Left ventricle myocardium inferior (tissue), 1 donor: ENCODE data around the gene WNT9B. TPM values are rescaled to one million over a fixed set of nuclear protein-coding genes. Genes with fewer than 3 reads are reported as not detected.
A peak's percentile ranks its signal among the peaks of the same experiment; 100 is the strongest.

Experiments used
- DNase-seq: peaks from one replicate; pipeline ENCODE4 v3.0.0-alpha.2; 2020
- H3K27ac ChIP-seq: fragments of 200-600 bp; replicated peaks from 2 replicates; pipeline ENCODE4 v1.8.0; 2021
- H3K27me3 ChIP-seq: fragments of 200-600 bp; 2 replicates; pipeline ENCODE4 v1.8.0; 2021; ENCODE audit warnings: low read depth
- H3K36me3 ChIP-seq: fragments of 200-600 bp; 2 replicates; pipeline ENCODE4 v1.8.0; 2021
- H3K4me1 ChIP-seq: fragments of 200-600 bp; 2 replicates; pipeline ENCODE4 v1.8.0; 2021
- H3K4me3 ChIP-seq: fragments of 200-600 bp; 2 replicates; pipeline ENCODE4 v1.8.0; 2021; ENCODE audit warnings: mild to moderate bottlenecking, moderate library complexity
- H3K9me3 ChIP-seq: fragments of 200-600 bp; replicated peaks from 2 replicates; pipeline ENCODE4 v1.8.0; 2021
- intact Hi-C: fragments of 100-400 bp; cut with micrococcal nuclease; formaldehyde crosslinking; loops from one replicate; pipeline ENCODE4 v1.11.0; 2022
- total RNA-seq: library from RNA; stranded (reverse); fragmentation: NEBNext Ultra II Directional; extraction: Animal tissue kit (Norgen Biotek cat#: 25700); gene quantifications from one replicate; pipeline ENCODE4 v1.2.1, GENCODE V29; 2021
- TF ChIP-seq, protein P1 (sequence below): fragments of 200-600 bp; IDR thresholded peaks from 2 replicates; pipeline ENCODE4 v1.8.0; 2021; ENCODE audit warnings: antibody characterized with exemption, mild to moderate bottlenecking, borderline replicate concordance
- donor health status: DM: no; HTN: yes; CAD: no; lungs with severe emphysema.

WNT9B gene
- total RNA-seq, 1 donor from 2014 or later: 0.85 TPM

DNA sequence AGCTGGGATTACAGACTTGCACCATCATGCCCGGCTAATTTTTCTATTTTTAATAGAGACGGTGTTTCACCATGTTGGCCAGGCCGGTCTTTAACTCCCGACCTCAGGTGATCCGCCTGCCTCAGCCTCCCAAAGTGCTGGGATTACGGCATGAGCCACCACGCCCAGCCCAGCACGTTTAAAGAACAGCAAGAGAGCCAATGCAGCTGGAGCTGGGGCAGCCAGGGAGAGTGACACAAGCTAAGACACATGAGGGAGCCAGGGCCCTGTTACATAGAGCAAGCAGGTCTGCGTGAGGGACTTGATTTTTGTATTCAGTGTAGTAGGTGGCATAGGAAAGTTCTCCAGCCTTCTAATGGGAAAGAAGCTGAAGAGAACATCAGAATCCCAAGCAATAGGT, 49.9 kb downstream of the WNT9B start:
- Histone ChIP-seq H3K4me1 (peaks cover 3% of the 10 kb centered on the region), H3K27ac (no peak overlapping the region), H3K36me3 (no peaks in the 10 kb centered on the region), H3K9me3 (no peaks in the 10 kb centered on the region), H3K27me3 (peaks cover 15% of the 10 kb centered on the region), H3K4me3 (no peak overlapping the region)
- DNase-seq: no peak
- TF ChIP-seq, protein P1, sequence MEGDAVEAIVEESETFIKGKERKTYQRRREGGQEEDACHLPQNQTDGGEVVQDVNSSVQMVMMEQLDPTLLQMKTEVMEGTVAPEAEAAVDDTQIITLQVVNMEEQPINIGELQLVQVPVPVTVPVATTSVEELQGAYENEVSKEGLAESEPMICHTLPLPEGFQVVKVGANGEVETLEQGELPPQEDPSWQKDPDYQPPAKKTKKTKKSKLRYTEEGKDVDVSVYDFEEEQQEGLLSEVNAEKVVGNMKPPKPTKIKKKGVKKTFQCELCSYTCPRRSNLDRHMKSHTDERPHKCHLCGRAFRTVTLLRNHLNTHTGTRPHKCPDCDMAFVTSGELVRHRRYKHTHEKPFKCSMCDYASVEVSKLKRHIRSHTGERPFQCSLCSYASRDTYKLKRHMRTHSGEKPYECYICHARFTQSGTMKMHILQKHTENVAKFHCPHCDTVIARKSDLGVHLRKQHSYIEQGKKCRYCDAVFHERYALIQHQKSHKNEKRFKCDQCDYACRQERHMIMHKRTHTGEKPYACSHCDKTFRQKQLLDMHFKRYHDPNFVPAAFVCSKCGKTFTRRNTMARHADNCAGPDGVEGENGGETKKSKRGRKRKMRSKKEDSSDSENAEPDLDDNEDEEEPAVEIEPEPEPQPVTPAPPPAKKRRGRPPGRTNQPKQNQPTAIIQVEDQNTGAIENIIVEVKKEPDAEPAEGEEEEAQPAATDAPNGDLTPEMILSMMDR: no peak
- intact Hi-C loops: no loop called here

DNA sequence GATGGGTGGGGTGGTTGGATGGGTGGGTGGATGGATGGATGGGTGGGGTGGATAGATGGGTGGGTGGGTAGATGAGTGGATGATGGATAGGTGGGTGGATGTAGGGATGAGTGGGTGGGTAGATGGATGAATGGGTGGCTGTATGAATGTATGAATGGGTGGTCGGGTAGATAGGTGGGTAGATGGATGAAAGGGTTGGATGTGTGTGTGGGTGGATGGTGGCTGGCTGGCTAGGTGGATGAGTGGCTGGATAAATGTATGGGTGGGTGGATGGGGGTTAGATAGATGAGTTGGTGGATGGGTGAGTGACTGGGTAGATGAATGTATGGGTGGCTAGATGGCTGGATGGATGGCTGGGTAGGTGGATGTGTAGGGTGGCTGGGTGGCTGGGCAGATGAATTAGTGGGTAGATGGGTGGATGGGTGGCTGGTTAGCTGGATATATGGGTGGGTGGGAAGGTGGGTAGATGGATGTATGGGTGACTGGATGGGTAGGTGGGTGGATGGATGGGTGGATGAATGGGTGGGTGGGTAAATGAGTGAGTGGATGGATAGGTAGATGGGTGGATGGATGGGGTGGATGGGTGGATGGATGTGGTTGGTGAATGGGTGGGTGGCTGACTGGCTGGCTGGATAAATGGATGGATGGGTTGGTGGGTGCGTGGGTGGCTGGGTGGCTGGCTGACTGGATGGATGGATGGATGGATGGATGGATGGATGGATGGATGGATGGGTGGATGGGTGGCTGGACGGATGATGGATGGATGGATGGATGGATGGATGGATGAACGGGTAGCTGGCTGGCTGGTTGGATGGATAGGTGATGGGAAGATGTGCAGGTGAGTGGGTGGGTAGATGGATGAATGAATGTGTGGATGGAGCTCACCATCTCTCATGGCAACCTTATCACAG, 52.6 kb downstream of the WNT9B start:
- Histone ChIP-seq H3K4me1 (peaks cover 14% of the 10 kb centered on the region), H3K4me3 (no peak overlapping the region), H3K36me3 (no peaks in the 10 kb centered on the region), H3K27me3 (no peaks in the 10 kb centered on the region), H3K9me3 (no peaks in the 10 kb centered on the region), H3K27ac (no peak overlapping the region)
- TF ChIP-seq, protein P1: no peak
- DNase-seq: no peak
- intact Hi-C loops: no loop called here

DNA sequence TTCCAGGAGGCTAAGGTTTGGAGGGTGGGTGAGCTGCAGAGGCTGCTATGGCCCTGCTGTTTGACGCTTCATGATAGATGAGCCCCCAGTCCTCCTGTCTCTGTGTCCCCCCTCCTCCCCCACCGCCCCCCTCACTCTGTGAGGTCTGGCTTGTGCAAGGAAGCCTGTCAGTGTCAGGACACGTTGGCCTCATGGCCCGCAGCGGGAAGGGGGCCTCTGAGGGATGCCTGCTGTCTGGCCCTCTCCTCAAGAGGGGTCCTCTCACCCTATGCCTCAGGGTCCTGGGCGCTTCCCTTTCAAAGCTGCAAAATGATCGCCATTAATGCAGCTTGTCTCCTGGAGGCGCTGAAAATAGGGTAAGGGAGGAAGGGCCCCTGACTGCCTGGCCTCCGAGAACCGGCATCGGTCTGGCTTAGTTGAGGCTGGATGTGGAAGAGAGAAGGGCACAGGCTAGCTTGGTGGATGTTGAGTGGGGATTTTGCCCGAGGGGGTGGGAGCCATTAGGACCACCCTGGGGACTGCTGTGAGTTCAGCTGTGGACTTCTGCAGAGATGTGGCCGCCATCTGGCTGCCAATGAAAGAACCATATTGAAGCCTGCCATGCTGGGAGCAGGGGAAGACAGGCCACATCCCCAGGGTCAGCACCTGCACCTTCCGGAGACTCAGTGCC, 56.8 kb downstream of the WNT9B start:
- intact Hi-C loops: no loop called here

DNA sequence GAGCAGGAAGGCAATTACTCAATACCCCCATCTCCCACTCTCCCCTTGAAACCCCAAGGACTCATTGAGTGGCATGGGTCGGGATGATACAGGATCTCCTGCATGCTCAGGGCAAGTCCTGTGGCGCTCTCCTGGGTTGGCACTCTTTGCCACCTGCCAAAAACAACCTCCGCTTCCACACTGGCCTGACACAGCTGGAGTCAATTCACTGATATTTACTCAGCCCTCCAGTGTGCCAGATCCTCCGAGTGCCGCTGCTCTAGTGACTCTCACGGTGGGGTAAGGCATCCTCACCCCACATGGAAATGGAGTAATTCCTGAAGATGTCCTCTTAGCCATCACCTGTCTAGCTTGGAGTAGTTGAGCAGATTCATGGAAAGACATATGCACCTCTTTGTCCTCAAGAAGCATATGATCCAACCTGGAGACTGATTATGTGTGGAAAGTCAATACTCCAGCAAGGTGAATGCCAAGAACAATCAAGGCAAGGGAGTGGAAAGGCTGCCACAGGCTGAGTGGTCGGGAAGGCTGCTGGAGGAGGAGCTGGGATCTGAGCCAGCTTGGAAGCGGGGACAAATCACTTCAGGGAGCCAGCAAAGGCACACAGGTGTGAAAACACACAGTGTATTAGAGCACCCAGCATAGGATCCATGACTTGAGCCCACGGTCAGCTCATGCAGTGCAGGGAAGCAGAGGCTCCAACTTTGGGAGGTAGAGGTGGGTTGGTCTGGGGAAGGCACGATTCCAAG, 59.0 kb downstream of the WNT9B start:
- intact Hi-C loops: no loop called here
- Histone ChIP-seq H3K4me1 (peaks cover 14% of the 10 kb centered on the region), H3K9me3 (no peaks in the 10 kb centered on the region), H3K36me3 (no peaks in the 10 kb centered on the region), H3K27me3 (no peaks in the 10 kb centered on the region), H3K4me3 (no peak overlapping the region), H3K27ac (no peak overlapping the region)
- DNase-seq: no peak
- TF ChIP-seq, protein P1: no peak

More for the DNA sequence above, 56.8 kb downstream of the WNT9B start:
- H3K27ac ChIP-seq: no peak overlapping the region
- DNase-seq: no peak
- no peaks in the 10 kb centered on the region for H3K36me3 ChIP-seq
- peaks cover 14% of the 10 kb centered on the region for H3K4me1 ChIP-seq
- TF ChIP-seq, protein P1: no peak
- no peaks in the 10 kb centered on the region for H3K9me3 ChIP-seq
- no peak overlapping the region for H3K4me3 ChIP-seq
- no peaks in the 10 kb centered on the region for H3K27me3 ChIP-seq

DNA sequence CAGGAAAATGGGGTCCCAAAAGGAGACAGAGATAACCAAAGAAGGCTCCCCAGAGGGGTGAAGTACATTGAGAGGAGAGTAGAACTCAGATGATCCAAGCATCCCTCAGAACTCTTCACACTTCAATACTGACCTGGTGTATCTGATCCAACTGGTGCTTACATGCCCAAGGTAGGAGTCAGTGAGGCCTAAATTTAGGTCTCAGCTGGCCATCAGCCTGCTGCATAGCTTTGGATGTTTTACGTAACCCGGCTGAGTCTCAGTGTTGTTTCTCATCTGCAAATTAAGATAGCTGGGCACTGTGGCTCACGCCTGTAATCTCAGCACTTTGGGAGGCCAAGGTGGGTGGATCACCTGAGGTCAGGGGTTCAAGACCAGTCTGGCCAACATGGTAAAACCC, 59.9 kb downstream of the WNT9B start:
- intact Hi-C loops: no loop called here
- Histone ChIP-seq H3K4me3 (no peak overlapping the region), H3K27ac (peak overlapping the region; percentile 40), H3K27me3 (no peaks in the 10 kb centered on the region), H3K36me3 (no peaks in the 10 kb centered on the region), H3K9me3 (peaks cover 1% of the 10 kb centered on the region), H3K4me1 (peaks cover 10% of the 10 kb centered on the region)
- TF ChIP-seq, protein P1: no peak
- DNase-seq: no peak
